HepG2 (cell line): ENCODE results near the gene SMIM13. TPM values are rescaled to one million over a fixed set of nuclear protein-coding genes. Genes with fewer than 3 reads are reported as not detected.
A peak's percentile ranks its signal among the peaks of the same experiment; 100 is the strongest.

ENCODE experiments used
- CBX2 ChIP-seq, 2 experiments: fragments of 200-600 bp in 1 of 2; sonication (generic); formaldehyde crosslinking in 1 of 2; IDR thresholded peaks; 2 replicates each; pipeline versions ENCODE4 v1.7.0 to v1.8.1; 2018 to 2022; ENCODE audit warnings: low read depth in 2 of 2, low read length in 1 of 2, mild to moderate bottlenecking in 1 of 2, missing genetic modification reagents in 1 of 2
- CEBPZ ChIP-seq: IDR thresholded peaks from 2 replicates; pipeline ENCODE4 v1.6.1; 2012; ENCODE audit warnings: low read length, improper control_type of control experiment
- MZF1 ChIP-seq: sonication (generic); formaldehyde crosslinking; IDR thresholded peaks from 2 replicates; pipeline ENCODE4 v1.8.1; 2023; ENCODE audit warnings: mild to moderate bottlenecking, missing genetic modification reagents, borderline replicate concordance
- NFYB ChIP-seq: sonication (generic); formaldehyde crosslinking; IDR thresholded peaks from 2 replicates; pipeline ENCODE4 v1.4.0; 2020; ENCODE audit warnings: missing genetic modification reagents
- PHF8 ChIP-seq: sonication (generic); formaldehyde crosslinking; IDR thresholded peaks from 2 replicates; pipeline ENCODE4 v1.5.0; 2020; ENCODE audit warnings: missing genetic modification reagents
- STAT5B ChIP-seq: sonication (generic); formaldehyde crosslinking; IDR thresholded peaks from 2 replicates; pipeline ENCODE4 v1.4.0; 2020; ENCODE audit warnings: missing genetic modification reagents
- TP53 ChIP-seq: sonication (generic); formaldehyde crosslinking; conservative IDR thresholded peaks from 2 replicates; pipeline ENCODE4 v1.4.0; 2020; ENCODE audit warnings: missing genetic modification reagents
- ZBTB4 ChIP-seq: sonication (generic); formaldehyde crosslinking; IDR thresholded peaks from 2 replicates; pipeline ENCODE4 v1.4.0; 2020; ENCODE audit warnings: missing genetic modification reagents, mild to moderate bottlenecking, borderline replicate concordance
- ZNF260 ChIP-seq: sonication (generic); formaldehyde crosslinking; IDR thresholded peaks from 2 replicates; pipeline ENCODE4 v1.4.0; 2020; ENCODE audit warnings: missing genetic modification reagents, low read depth, mild to moderate bottlenecking, borderline replicate concordance
- ZNF317 ChIP-seq: sonication (generic); formaldehyde crosslinking; IDR thresholded peaks from 2 replicates; pipeline ENCODE4 v1.5.0; 2020; ENCODE audit warnings: mild to moderate bottlenecking, missing genetic modification reagents
- ZNF33B ChIP-seq: sonication (generic); formaldehyde crosslinking; IDR thresholded peaks from 2 replicates; pipeline ENCODE4 v1.5.1; 2020; ENCODE audit warnings: mild to moderate bottlenecking, missing genetic modification reagents
- ZNF34 ChIP-seq: sonication (generic); formaldehyde crosslinking; IDR thresholded peaks from 2 replicates; pipeline ENCODE4 v1.4.0; 2020; ENCODE audit warnings: mild to moderate bottlenecking, missing genetic modification reagents, borderline replicate concordance
- ZNF430 ChIP-seq: sonication (generic); formaldehyde crosslinking; IDR thresholded peaks from 2 replicates; pipeline ENCODE4 v1.9.0; 2021; ENCODE audit warnings: mild to moderate bottlenecking, missing genetic modification reagents
- ZNF547 ChIP-seq: sonication (generic); formaldehyde crosslinking; IDR thresholded peaks from 2 replicates; pipeline ENCODE4 v1.5.1; 2020; ENCODE audit warnings: mild to moderate bottlenecking, missing genetic modification reagents
- ZNF556 ChIP-seq: sonication (generic); formaldehyde crosslinking; IDR thresholded peaks from 2 replicates; pipeline ENCODE4 v1.4.0; 2020; ENCODE audit warnings: mild to moderate bottlenecking, missing genetic modification reagents, borderline replicate concordance
- ZNF83 ChIP-seq: sonication (generic); formaldehyde crosslinking; IDR thresholded peaks from 2 replicates; pipeline ENCODE4 v1.4.0; 2020; ENCODE audit warnings: missing genetic modification reagents, mild to moderate bottlenecking, borderline replicate concordance
- polyA plus RNA-seq, 8 experiments: library from polyadenylated mRNA; depleted of rRNA in 3 of 8; stranded (reverse) in 7 of 8; unstranded in 1 of 8; fragments of >200 nt; fragmentation: Illumina TruSeq in 4 of 8; extraction: Trizol in 4 of 8; gene quantifications; 2 replicates each; pipeline versions ENCODE4 v1.2.1 to v1.2.3, GENCODE V29; 2011 to 2016; ENCODE audit warnings: low read depth in 4 of 8, missing spikeins in 1 of 8, mixed read lengths in 1 of 8; ENCODE audit not compliant: insufficient read depth in 1 of 8
- total RNA-seq, 5 experiments: library from RNA; depleted of rRNA; stranded (reverse); fragments of >200 nt; fragmentation: Illumina TruSeq; extraction: Trizol; gene quantifications; 2 replicates each; pipeline ENCODE4 v1.2.3, GENCODE V29; 2016; ENCODE audit warnings: low read depth in 1 of 5
- TF ChIP-seq, protein P1 (sequence below): sonication (generic); formaldehyde crosslinking; IDR thresholded peaks from 2 replicates; pipeline ENCODE4 v1.8.1; 2022; ENCODE audit warnings: low read depth, mild to moderate bottlenecking, missing genetic modification reagents
- TF ChIP-seq, protein P2 (sequence below): sonication (generic); formaldehyde crosslinking; conservative IDR thresholded peaks from 2 replicates; pipeline ENCODE4 v1.8.1; 2023; ENCODE audit warnings: missing genetic modification reagents

Gene SMIM13
- total and polyA plus RNA-seq, 2 of the 13 experiments (the other 11 are each of a cell fraction or from before 2014, with no cell fraction given): 2.7 to 10.2 TPM

- TF ChIP-seq, protein P1, sequence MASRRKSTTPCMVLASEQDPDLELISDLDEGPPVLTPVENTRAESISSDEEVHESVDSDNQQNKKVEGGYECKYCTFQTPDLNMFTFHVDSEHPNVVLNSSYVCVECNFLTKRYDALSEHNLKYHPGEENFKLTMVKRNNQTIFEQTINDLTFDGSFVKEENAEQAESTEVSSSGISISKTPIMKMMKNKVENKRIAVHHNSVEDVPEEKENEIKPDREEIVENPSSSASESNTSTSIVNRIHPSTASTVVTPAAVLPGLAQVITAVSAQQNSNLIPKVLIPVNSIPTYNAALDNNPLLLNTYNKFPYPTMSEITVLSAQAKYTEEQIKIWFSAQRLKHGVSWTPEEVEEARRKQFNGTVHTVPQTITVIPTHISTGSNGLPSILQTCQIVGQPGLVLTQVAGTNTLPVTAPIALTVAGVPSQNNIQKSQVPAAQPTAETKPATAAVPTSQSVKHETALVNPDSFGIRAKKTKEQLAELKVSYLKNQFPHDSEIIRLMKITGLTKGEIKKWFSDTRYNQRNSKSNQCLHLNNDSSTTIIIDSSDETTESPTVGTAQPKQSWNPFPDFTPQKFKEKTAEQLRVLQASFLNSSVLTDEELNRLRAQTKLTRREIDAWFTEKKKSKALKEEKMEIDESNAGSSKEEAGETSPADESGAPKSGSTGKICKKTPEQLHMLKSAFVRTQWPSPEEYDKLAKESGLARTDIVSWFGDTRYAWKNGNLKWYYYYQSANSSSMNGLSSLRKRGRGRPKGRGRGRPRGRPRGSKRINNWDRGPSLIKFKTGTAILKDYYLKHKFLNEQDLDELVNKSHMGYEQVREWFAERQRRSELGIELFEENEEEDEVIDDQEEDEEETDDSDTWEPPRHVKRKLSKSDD (CRISPR knock-in tag): no peak
- TF ChIP-seq ZNF83 (CRISPR knock-in tag) (no peak), STAT5B (CRISPR knock-in tag) (no peak), ZNF547 (CRISPR knock-in tag) (peak; percentile 50; the same call in 1 of the 2 replicates), ZNF556 (no peak), PHF8 (CRISPR knock-in tag) (no peak; the same call in 1 of the 2 replicates), ZBTB4 (CRISPR knock-in tag) (peak; percentile 90; the same call in 1 of the 2 replicates), ZNF34 (no peak), ZNF33B (CRISPR knock-in tag) (no peak), MZF1 (no peak), ZNF260 (CRISPR knock-in tag) (no peak), TP53 (no peak), CEBPZ (no peak), ZNF317 (CRISPR knock-in tag) (no peak), ZNF430 (no peak), NFYB (CRISPR knock-in tag) (no peak), CBX2 (IDR thresholded peaks at IDR 0.05; ENCODE audit: low read depth, low read length) (no peak), CBX2 (CRISPR knock-in tag; IDR thresholded peaks at IDR 0.05; ENCODE audit: low read depth) (0 out of 2 replicates have a peak, but pooled peaks have one; percentile 33)
- TF ChIP-seq, protein P2, sequence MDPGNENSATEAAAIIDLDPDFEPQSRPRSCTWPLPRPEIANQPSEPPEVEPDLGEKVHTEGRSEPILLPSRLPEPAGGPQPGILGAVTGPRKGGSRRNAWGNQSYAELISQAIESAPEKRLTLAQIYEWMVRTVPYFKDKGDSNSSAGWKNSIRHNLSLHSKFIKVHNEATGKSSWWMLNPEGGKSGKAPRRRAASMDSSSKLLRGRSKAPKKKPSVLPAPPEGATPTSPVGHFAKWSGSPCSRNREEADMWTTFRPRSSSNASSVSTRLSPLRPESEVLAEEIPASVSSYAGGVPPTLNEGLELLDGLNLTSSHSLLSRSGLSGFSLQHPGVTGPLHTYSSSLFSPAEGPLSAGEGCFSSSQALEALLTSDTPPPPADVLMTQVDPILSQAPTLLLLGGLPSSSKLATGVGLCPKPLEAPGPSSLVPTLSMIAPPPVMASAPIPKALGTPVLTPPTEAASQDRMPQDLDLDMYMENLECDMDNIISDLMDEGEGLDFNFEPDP: no peak
These were observed 26.3 kb upstream of the SMIM13 start (continued) for GRCh38 chr6:11067348-11067747.
